Measurements from ENCODE around the gene TVP23C. TPM values are rescaled to one million over a fixed set of nuclear protein-coding genes. Genes with fewer than 3 reads are reported as not detected.

Gene TVP23C
- total RNA-seq, 2 experiments from 2014 or later: 6.5 TPM

Other genes starting within 250 kb of the TVP23C start
- gene TEKT3, start 221.9 kb downstream of the TVP23C start, total RNA-seq: not detected
- 1 to 10 TPM; 1.0 TPM for gene CDRT4, start 95.9 kb downstream of the TVP23C start, total RNA-seq
- gene FBXW10B, start 56.2 kb upstream of the TVP23C start, total RNA-seq: under 1 TPM in 1 of 2 experiments, not detected in 1; 0.38 TPM
- 10 to 100 TPM in 1 of 2 experiments, 1 to 10 TPM in 1; 10.0 to 10.4 TPM for gene TRIM16, start 120.8 kb upstream of the TVP23C start, total RNA-seq
- gene ZNF286A, start 136.3 kb upstream of the TVP23C start, total RNA-seq: 10 to 100 TPM; 20.4 to 26.8 TPM
- gene TBC1D26, start 168.8 kb upstream of the TVP23C start, total RNA-seq: under 1 TPM; 0.57 to 0.69 TPM

Data from activated naive CD4-positive, alpha-beta T cell treated with anti-CD3 and anti-CD28 coated beads for 36 hours (primary cell).